Measurements from ENCODE around the gene SMG7. TPM values are rescaled to one million over a fixed set of nuclear protein-coding genes. Genes with fewer than 3 reads are reported as not detected.

SMG7 gene
- total RNA-seq, 1 donor from 2014 or later: 10.5 TPM

GRCh38 chr1:183589384-183589783 lies 117.1 kb downstream of the SMG7 start:
- DNase-seq (ENCODE audit: low read depth in 2 of 2): no peak

- DNase-seq (ENCODE audit: low read depth in 2 of 2): no peak
These were observed 117.6 kb downstream of the SMG7 start for GRCh38 chr1:183589874-183590243.

GRCh38 chr1:183590244-183591191 lies 118.2 kb downstream of the SMG7 start, which contains the start of gene NCF2:
TSS of gene NCF2 (minus strand) at chr1:183590459. CDS start at chr1:183590329, 130 bp downstream.
- peak in 1 of 2 donors; percentile 26 for DNase-seq (ENCODE audit: low read depth in 2 of 2)

GRCh38 chr1:183592733-183593132 lies 120.4 kb downstream of the SMG7 start:
- no peak for DNase-seq (ENCODE audit: low read depth in 2 of 2)

GRCh38 chr1:183593356-183593755 lies 121.1 kb downstream of the SMG7 start:
- no peak for DNase-seq (ENCODE audit: low read depth in 2 of 2)

- no peak for DNase-seq (ENCODE audit: low read depth in 2 of 2)
These were observed 123.2 kb downstream of the SMG7 start for GRCh38 chr1:183595537-183595936.

- no peak for DNase-seq (ENCODE audit: low read depth in 2 of 2)
These were observed 124.2 kb downstream of the SMG7 start for GRCh38 chr1:183596500-183596899.

GRCh38 chr1:183597656-183598347 lies 125.5 kb downstream of the SMG7 start:
- DNase-seq (ENCODE audit: low read depth in 2 of 2): no peak

- DNase-seq (ENCODE audit: low read depth in 2 of 2): no peak
These were observed 126.1 kb downstream of the SMG7 start for GRCh38 chr1:183598386-183598785.

- peak in 1 of 2 donors; percentile 70 for DNase-seq (ENCODE audit: low read depth in 2 of 2)
These were observed 127.8 kb downstream of the SMG7 start for GRCh38 chr1:183600136-183600535.

- no peak for DNase-seq (ENCODE audit: low read depth in 2 of 2)
These were observed 128.3 kb downstream of the SMG7 start for GRCh38 chr1:183600634-183601033.

GRCh38 chr1:183602510-183602909 lies 130.2 kb downstream of the SMG7 start:
- no peak for DNase-seq (ENCODE audit: low read depth in 2 of 2)

Other genes with a start within 250 kb of the SMG7 start
- 0.20 and 0.22 TPM in 2 replicates for gene NMNAT2, start 54.1 kb upstream of the SMG7 start, total RNA-seq
- gene NCF2, start 118.0 kb downstream of the SMG7 start, total RNA-seq: under 0.01 TPM in 1 of 2 replicates, not detected in the other
- 85.6 and 144 TPM in 2 replicates for gene ARPC5, start 163.3 kb downstream of the SMG7 start, total RNA-seq
- not detected in 2 replicates for gene APOBEC4, start 180.8 kb downstream of the SMG7 start, total RNA-seq

All from lung microvascular endothelial cell (primary cell).